Tibial nerve (tissue), 4 donors: ENCODE results near the gene BRPF3. TPM values are rescaled to one million over a fixed set of nuclear protein-coding genes. Genes with fewer than 3 reads are reported as not detected.

ENCODE experiments used
- DNase-seq, 2 donors: peaks; one replicate each; pipeline ENCODE4 v3.0.0-alpha.2; 2019; ENCODE audit warnings: low spot score in 2 of 2
- H3K27ac ChIP-seq, 4 donors: fragments of 200-600 bp; sonication (generic) in 3 of 4; one replicate each; pipeline ENCODE4 v1.5.1; 2017 to 2019; ENCODE audit warnings: mild to moderate bottlenecking in 1 of 4
- H3K27me3 ChIP-seq, 2 donors: fragments of 200-600 bp; sonication (generic) in 1 of 2; one replicate each; pipeline versions ENCODE4 v1.5.1 to v1.6.0; 2017 to 2019
- H3K36me3 ChIP-seq, 3 donors: fragments of 200-600 bp; sonication (generic); one replicate each; pipeline ENCODE4 v1.5.1; 2018 to 2019
- H3K4me1 ChIP-seq, 4 donors: fragments of 200-600 bp; sonication (generic) in 3 of 4; one replicate each; pipeline ENCODE4 v1.5.1; 2017 to 2019
- H3K4me3 ChIP-seq, 4 donors: fragments of 200-600 bp; sonication (generic) in 3 of 4; one replicate each; pipeline ENCODE4 v1.5.1; 2017 to 2019; ENCODE audit warnings: mild to moderate bottlenecking in 1 of 4, moderate library complexity in 1 of 4
- H3K9me3 ChIP-seq, 4 donors: fragments of 200-600 bp; sonication (generic) in 3 of 4; one replicate each; pipeline ENCODE4 v1.5.1; 2017 to 2019
- CTCF ChIP-seq, 5 experiments: fragments of 200-600 bp in 3 of 5; fragments of 450-650 bp in 2 of 5; sonication (generic) in 3 of 5; IDR thresholded peaks; one replicate each; pipeline ENCODE4 v1.5.1; 2016 to 2019; ENCODE audit warnings: antibody characterized with exemption in 5 of 5, mild to moderate bottlenecking in 3 of 5, moderate library complexity in 2 of 5
- EP300 ChIP-seq, 2 donors: sonication (generic); formaldehyde crosslinking; IDR thresholded peaks; one replicate each; pipeline ENCODE4 v1.6.1; 2017; ENCODE audit warnings: antibody characterized with exemption in 2 of 2, mild to moderate bottlenecking in 1 of 2
- POLR2A ChIP-seq, 2 donors: fragments of 450-650 bp; IDR thresholded peaks; one replicate each; pipeline ENCODE4 v1.6.1; 2017; ENCODE audit warnings: antibody characterized with exemption in 2 of 2, mild to moderate bottlenecking in 2 of 2, moderate library complexity in 2 of 2
- WGBS, 2 donors: methylation state at CpG; one replicate each; pipeline ENCODE4 v1.1.5; 2018; 5-methylcytosine and 5-hydroxymethylcytosine counted together
- total RNA-seq, 4 donors: library from RNA; depleted of rRNA; stranded (reverse); fragments of >200 nt; gene quantifications; one replicate each; pipeline ENCODE4 v1.1.0, GENCODE V29; 2016

Gene BRPF3
- total RNA-seq, 4 donors from 2014 or later: 18.4 to 32.7 (median 23.9) TPM

DNA sequence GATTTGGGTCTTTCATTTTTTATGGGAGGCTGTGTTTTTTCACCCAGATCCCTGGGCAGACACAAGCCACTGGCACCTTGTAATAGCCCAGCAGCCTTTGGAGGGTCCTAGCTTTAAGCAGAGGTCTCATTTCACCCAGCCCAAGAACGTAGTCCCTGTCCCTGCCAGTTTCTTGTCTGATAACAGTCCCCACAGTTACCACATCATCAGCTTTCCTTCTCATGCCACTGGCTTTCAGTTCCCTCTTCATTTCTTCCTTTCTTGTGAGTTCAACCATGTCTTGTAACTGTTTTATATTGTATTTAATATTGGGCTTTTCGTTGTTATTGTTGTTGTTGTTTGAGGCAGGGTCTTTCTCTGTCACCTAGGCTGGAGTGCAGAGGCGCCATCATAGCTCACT is 83.9 kb downstream of the BRPF3 start:
- peaks cover 0 to 15% of the 10 kb centered on the region in 2 donors for H3K27me3 ChIP-seq
- H3K9me3 ChIP-seq: peaks cover 0 to 3% (median 0%) of the 10 kb centered on the region in 4 donors
- no peaks in the 10 kb centered on the region for H3K36me3 ChIP-seq
- no peaks in the 10 kb centered on the region for H3K4me1 ChIP-seq
- WGBS, 2 donors: 67 to 76% methylated on average over 3 of the region's 3 CpGs
- no peak for DNase-seq
- TF ChIP-seq EP300 (IDR thresholded peaks at IDR 0.05) (no peak), CTCF (IDR thresholded peaks at IDR 0.05) (no peak), POLR2A (IDR thresholded peaks at IDR 0.05) (no peak)
- no peak overlapping the region for H3K4me3 ChIP-seq
- H3K27ac ChIP-seq: no peak overlapping the region

DNA sequence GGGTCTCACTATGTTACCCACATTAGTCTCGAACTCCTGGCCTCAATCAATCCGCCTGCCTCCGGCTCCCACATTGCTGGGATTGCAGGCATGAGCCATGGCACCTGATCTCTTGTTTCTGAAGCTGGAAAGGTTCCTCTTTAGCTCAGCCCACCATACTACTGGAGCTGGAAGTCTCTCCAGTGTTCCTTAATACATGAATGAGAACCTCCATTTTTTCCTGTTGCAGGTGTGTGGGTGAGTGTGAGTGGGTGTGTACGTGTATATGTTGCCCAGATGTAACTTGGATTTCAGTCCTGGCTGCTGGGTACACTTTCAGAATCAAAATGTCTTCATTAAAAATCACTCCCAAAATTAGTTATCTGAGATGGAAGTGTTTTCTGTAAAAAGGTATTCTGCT is 84.4 kb downstream of the BRPF3 start:
- TF ChIP-seq CTCF (IDR thresholded peaks at IDR 0.05) (no peak), EP300 (IDR thresholded peaks at IDR 0.05) (no peak), POLR2A (IDR thresholded peaks at IDR 0.05) (no peak)
- 87% methylated on average over 4 of the region's 4 CpGs for WGBS, 2 donors
- peaks cover 0 to 20% of the 10 kb centered on the region in 2 donors for H3K27me3 ChIP-seq
- H3K27ac ChIP-seq: no peak overlapping the region
- peaks cover 0 to 3% (median 0%) of the 10 kb centered on the region in 4 donors for H3K9me3 ChIP-seq
- H3K4me3 ChIP-seq: no peak overlapping the region
- DNase-seq: no peak
- H3K36me3 ChIP-seq: no peaks in the 10 kb centered on the region
- H3K4me1 ChIP-seq: no peaks in the 10 kb centered on the region

Other genes with a start within 250 kb of the BRPF3 start
- 1 to 10 TPM in 1 of 4 donors, under 1 TPM in 1, not detected in 2; 0.30 to 1.1 TPM for gene SLC26A8, start 172.1 kb upstream of the BRPF3 start, total RNA-seq
- gene MAPK14, start 168.9 kb upstream of the BRPF3 start, total RNA-seq: 10 to 100 TPM; 73.5 to 88.1 (median 83.2) TPM
- 10 to 100 TPM in 2 of 4 donors, 1 to 10 TPM in 2; 2.7 to 11.7 (median 7.2) TPM for gene MAPK13, start 66.2 kb upstream of the BRPF3 start, total RNA-seq
- gene PNPLA1, start 73.3 kb downstream of the BRPF3 start, total RNA-seq: under 1 TPM in 2 of 4 donors, not detected in 2; 0.21 to 0.30 TPM
- not detected for gene BNIP5, start 140.1 kb downstream of the BRPF3 start, total RNA-seq
- 1 to 10 TPM in 3 of 4 donors, under 1 TPM in 1; 0.60 to 9.2 (median 2.9) TPM for gene ETV7, start 190.9 kb downstream of the BRPF3 start, total RNA-seq
- not detected for gene PXT1, start 246.1 kb downstream of the BRPF3 start, total RNA-seq
- 10 to 100 TPM; 48.6 to 64.9 (median 51.8) TPM for gene KCTD20, start 246.3 kb downstream of the BRPF3 start, total RNA-seq